ENCODE data around the gene HMGN3. TPM values are rescaled to one million over a fixed set of nuclear protein-coding genes. Genes with fewer than 3 reads are reported as not detected.

HMGN3 gene
- total RNA-seq, 1 experiment from 2014 or later, result 36.0 TPM

GRCh38 chr6:79232696-79233462 lies 1.6 kb downstream of the HMGN3 start:
- DNase-seq (ENCODE audit: low spot score), result no peak

- DNase-seq (ENCODE audit: low spot score), result no peak
Measured at GRCh38 chr6:79231666-79232065, 2.8 kb downstream of the HMGN3 start.

GRCh38 chr6:79231101-79231500 lies 3.4 kb downstream of the HMGN3 start:
- no peak for DNase-seq (ENCODE audit: low spot score)

- DNase-seq (ENCODE audit: low spot score), result no peak
Measured at GRCh38 chr6:79230149-79230548, 4.3 kb downstream of the HMGN3 start.

GRCh38 chr6:79227445-79227844 lies 7.0 kb downstream of the HMGN3 start:
- no peak for DNase-seq (ENCODE audit: low spot score)

GRCh38 chr6:79226660-79227059 lies 7.8 kb downstream of the HMGN3 start:
- DNase-seq (ENCODE audit: low spot score), result no peak

GRCh38 chr6:79225717-79226599 lies 8.5 kb downstream of the HMGN3 start:
- DNase-seq (ENCODE audit: low spot score), result no peak

GRCh38 chr6:79223611-79224404 lies 10.7 kb downstream of the HMGN3 start:
- DNase-seq (ENCODE audit: low spot score), result no peak

GRCh38 chr6:79215213-79215824 lies 19.2 kb downstream of the HMGN3 start:
- DNase-seq (ENCODE audit: low spot score), result no peak

GRCh38 chr6:79212859-79213258 lies 21.6 kb downstream of the HMGN3 start:
- no peak for DNase-seq (ENCODE audit: low spot score)

GRCh38 chr6:79208816-79209215 lies 25.7 kb downstream of the HMGN3 start:
- no peak for DNase-seq (ENCODE audit: low spot score)

- DNase-seq (ENCODE audit: low spot score), result no peak
Measured at GRCh38 chr6:79203753-79204253, 30.7 kb downstream of the HMGN3 start.

- DNase-seq (ENCODE audit: low spot score), result no peak
Measured at GRCh38 chr6:79202556-79202955, 31.9 kb downstream of the HMGN3 start.

GRCh38 chr6:79201983-79202382 lies 32.5 kb downstream of the HMGN3 start:
- no peak for DNase-seq (ENCODE audit: low spot score)

GRCh38 chr6:79201143-79201542 lies 33.3 kb downstream of the HMGN3 start:
- DNase-seq (ENCODE audit: low spot score), result no peak

GRCh38 chr6:79196912-79197311 lies 37.6 kb downstream of the HMGN3 start:
- DNase-seq (ENCODE audit: low spot score), result no peak

- DNase-seq (ENCODE audit: low spot score), result no peak
Measured at GRCh38 chr6:79193971-79194370, 40.5 kb downstream of the HMGN3 start.

- no peak for DNase-seq (ENCODE audit: low spot score)
Measured at GRCh38 chr6:79189760-79190350, 44.6 kb downstream of the HMGN3 start.

- DNase-seq (ENCODE audit: low spot score), result no peak
Measured at GRCh38 chr6:79188885-79189480, 45.5 kb downstream of the HMGN3 start.

GRCh38 chr6:79188107-79188506 lies 46.4 kb downstream of the HMGN3 start:
- DNase-seq (ENCODE audit: low spot score), result no peak

Data from HT-29 (cell line).